H1 (cell line): ENCODE results near the gene SLC22A23. TPM values are rescaled to one million over a fixed set of nuclear protein-coding genes. Genes with fewer than 3 reads are reported as not detected.

Experiments used
- KDM5A ChIP-seq: fragments of 200-600 bp; IDR thresholded peaks from 2 replicates; pipeline ENCODE4 v1.7.1; 2012; ENCODE audit warnings: mild to moderate bottlenecking, low read length, inconsistent platforms, mixed read lengths
- POU5F1 ChIP-seq: IDR thresholded peaks from 2 replicates; pipeline ENCODE4 v1.6.1; 2011; ENCODE audit warnings: low read depth, mild to moderate bottlenecking, low read length, moderate library complexity
- SUZ12 ChIP-seq: fragments of 200-600 bp; sonication (generic); IDR thresholded peaks from 2 replicates; pipeline ENCODE4 v1.6.1; 2012; ENCODE audit warnings: mild to moderate bottlenecking, inconsistent platforms, low read length, moderate library complexity, mixed read lengths
- polyA plus RNA-seq, 7 experiments: library from polyadenylated mRNA; depleted of rRNA in 3 of 7; stranded (reverse) in 5 of 7; unstranded in 2 of 7; fragments of >200 nt in 5 of 7; fragments of 200-250 nt in 2 of 7; gene quantifications; 1 replicate in 5 of 7; 2 replicates in 1 of 7; 4 replicates in 1 of 7; pipeline versions ENCODE4 v1.2.1 to v1.2.3, GENCODE V29; 2011 to 2013; ENCODE audit warnings: missing spikeins in 2 of 7, mixed read lengths in 2 of 7
- total RNA-seq: library from RNA; stranded (reverse); fragmentation: NEBNext Ultra II Directional; extraction: Animal tissue kit (Norgen Biotek cat#: 25700); gene quantifications from 2 replicates; pipeline ENCODE4 v1.2.1, GENCODE V29; 2021
- TF ChIP-seq, protein P1 (sequence below): fragments of 300-600 bp; sonication (generic); IDR thresholded peaks from 2 replicates; pipeline ENCODE4 v1.7.1; 2012; ENCODE audit warnings: low read length, moderate library complexity, mild to moderate bottlenecking, inconsistent platforms; ENCODE audit not compliant: insufficient replicate concordance
- TF ChIP-seq, protein P2 (sequence below): IDR thresholded peaks from 2 replicates; pipeline ENCODE4 v1.6.1; 2012; ENCODE audit warnings: inconsistent platforms
- TF ChIP-seq, protein P3 (sequence below), 3 experiments: IDR thresholded peaks; 1 replicate in 2 of 3; 2 replicates in 1 of 3; pipeline versions ENCODE4 v1.5.1 to v1.6.1; 2011; ENCODE audit warnings: low read length in 3 of 3, mild to moderate bottlenecking in 3 of 3, inconsistent platforms in 2 of 3, low read depth in 1 of 3, moderate library complexity in 1 of 3; ENCODE audit not compliant: insufficient read depth in 1 of 3; ENCODE audit errors: control extremely low read depth in 1 of 3

SLC22A23 gene
- total and polyA plus RNA-seq, 2 of the 8 experiments (the other 6 are each of a cell fraction or from before 2014, with no cell fraction given): 9.9 to 38.4 TPM

DNA sequence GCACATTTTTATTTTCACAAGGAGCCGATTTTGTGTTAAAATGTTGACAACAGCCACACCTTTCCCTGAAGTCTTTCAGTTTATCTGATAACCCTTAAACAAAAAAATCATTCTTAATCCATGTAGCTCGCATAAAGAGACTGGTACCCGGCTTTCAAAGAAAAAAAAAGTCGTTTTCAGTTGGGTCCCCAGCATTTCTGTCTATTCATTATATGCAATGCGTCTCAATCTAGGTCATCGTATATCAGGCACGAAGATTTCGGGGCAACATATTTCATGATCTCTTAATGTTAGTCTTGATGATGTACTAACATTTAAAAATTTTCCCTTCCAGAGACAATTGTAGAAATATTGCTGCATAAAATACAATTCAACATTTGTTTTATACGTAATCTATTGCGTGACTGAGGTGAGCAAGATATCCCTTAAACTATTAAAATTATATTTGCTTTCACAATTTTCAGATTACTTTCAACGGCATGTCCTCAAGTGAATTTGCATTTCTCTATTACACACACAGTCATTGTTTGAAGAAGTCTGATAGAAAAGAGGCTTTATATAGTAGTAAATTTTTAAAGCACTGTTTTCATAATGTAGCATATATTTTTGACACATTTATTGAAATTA lies 226.5 kb downstream of the SLC22A23 start (continued):
- TF ChIP-seq, protein P1, sequence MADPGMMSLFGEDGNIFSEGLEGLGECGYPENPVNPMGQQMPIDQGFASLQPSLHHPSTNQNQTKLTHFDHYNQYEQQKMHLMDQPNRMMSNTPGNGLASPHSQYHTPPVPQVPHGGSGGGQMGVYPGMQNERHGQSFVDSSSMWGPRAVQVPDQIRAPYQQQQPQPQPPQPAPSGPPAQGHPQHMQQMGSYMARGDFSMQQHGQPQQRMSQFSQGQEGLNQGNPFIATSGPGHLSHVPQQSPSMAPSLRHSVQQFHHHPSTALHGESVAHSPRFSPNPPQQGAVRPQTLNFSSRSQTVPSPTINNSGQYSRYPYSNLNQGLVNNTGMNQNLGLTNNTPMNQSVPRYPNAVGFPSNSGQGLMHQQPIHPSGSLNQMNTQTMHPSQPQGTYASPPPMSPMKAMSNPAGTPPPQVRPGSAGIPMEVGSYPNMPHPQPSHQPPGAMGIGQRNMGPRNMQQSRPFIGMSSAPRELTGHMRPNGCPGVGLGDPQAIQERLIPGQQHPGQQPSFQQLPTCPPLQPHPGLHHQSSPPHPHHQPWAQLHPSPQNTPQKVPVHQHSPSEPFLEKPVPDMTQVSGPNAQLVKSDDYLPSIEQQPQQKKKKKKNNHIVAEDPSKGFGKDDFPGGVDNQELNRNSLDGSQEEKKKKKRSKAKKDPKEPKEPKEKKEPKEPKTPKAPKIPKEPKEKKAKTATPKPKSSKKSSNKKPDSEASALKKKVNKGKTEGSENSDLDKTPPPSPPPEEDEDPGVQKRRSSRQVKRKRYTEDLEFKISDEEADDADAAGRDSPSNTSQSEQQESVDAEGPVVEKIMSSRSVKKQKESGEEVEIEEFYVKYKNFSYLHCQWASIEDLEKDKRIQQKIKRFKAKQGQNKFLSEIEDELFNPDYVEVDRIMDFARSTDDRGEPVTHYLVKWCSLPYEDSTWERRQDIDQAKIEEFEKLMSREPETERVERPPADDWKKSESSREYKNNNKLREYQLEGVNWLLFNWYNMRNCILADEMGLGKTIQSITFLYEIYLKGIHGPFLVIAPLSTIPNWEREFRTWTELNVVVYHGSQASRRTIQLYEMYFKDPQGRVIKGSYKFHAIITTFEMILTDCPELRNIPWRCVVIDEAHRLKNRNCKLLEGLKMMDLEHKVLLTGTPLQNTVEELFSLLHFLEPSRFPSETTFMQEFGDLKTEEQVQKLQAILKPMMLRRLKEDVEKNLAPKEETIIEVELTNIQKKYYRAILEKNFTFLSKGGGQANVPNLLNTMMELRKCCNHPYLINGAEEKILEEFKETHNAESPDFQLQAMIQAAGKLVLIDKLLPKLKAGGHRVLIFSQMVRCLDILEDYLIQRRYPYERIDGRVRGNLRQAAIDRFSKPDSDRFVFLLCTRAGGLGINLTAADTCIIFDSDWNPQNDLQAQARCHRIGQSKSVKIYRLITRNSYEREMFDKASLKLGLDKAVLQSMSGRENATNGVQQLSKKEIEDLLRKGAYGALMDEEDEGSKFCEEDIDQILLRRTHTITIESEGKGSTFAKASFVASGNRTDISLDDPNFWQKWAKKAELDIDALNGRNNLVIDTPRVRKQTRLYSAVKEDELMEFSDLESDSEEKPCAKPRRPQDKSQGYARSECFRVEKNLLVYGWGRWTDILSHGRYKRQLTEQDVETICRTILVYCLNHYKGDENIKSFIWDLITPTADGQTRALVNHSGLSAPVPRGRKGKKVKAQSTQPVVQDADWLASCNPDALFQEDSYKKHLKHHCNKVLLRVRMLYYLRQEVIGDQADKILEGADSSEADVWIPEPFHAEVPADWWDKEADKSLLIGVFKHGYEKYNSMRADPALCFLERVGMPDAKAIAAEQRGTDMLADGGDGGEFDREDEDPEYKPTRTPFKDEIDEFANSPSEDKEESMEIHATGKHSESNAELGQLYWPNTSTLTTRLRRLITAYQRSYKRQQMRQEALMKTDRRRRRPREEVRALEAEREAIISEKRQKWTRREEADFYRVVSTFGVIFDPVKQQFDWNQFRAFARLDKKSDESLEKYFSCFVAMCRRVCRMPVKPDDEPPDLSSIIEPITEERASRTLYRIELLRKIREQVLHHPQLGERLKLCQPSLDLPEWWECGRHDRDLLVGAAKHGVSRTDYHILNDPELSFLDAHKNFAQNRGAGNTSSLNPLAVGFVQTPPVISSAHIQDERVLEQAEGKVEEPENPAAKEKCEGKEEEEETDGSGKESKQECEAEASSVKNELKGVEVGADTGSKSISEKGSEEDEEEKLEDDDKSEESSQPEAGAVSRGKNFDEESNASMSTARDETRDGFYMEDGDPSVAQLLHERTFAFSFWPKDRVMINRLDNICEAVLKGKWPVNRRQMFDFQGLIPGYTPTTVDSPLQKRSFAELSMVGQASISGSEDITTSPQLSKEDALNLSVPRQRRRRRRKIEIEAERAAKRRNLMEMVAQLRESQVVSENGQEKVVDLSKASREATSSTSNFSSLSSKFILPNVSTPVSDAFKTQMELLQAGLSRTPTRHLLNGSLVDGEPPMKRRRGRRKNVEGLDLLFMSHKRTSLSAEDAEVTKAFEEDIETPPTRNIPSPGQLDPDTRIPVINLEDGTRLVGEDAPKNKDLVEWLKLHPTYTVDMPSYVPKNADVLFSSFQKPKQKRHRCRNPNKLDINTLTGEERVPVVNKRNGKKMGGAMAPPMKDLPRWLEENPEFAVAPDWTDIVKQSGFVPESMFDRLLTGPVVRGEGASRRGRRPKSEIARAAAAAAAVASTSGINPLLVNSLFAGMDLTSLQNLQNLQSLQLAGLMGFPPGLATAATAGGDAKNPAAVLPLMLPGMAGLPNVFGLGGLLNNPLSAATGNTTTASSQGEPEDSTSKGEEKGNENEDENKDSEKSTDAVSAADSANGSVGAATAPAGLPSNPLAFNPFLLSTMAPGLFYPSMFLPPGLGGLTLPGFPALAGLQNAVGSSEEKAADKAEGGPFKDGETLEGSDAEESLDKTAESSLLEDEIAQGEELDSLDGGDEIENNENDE: no peak
- TF ChIP-seq, protein P2, sequence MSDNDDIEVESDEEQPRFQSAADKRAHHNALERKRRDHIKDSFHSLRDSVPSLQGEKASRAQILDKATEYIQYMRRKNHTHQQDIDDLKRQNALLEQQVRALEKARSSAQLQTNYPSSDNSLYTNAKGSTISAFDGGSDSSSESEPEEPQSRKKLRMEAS: no peak
- TF ChIP-seq, protein P3, sequence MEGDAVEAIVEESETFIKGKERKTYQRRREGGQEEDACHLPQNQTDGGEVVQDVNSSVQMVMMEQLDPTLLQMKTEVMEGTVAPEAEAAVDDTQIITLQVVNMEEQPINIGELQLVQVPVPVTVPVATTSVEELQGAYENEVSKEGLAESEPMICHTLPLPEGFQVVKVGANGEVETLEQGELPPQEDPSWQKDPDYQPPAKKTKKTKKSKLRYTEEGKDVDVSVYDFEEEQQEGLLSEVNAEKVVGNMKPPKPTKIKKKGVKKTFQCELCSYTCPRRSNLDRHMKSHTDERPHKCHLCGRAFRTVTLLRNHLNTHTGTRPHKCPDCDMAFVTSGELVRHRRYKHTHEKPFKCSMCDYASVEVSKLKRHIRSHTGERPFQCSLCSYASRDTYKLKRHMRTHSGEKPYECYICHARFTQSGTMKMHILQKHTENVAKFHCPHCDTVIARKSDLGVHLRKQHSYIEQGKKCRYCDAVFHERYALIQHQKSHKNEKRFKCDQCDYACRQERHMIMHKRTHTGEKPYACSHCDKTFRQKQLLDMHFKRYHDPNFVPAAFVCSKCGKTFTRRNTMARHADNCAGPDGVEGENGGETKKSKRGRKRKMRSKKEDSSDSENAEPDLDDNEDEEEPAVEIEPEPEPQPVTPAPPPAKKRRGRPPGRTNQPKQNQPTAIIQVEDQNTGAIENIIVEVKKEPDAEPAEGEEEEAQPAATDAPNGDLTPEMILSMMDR (IDR thresholded peaks at IDR 0.05; ENCODE audit: control extremely low read depth in 1 of 3, insufficient read depth in 1 of 3, low read depth in 1 of 3, low read length in 3 of 3): no peak
- no peak for TF ChIP-seq KDM5A
- TF ChIP-seq POU5F1: no peak
- no peak for TF ChIP-seq SUZ12
